Coronary artery (tissue), 2 donors: ENCODE data around the gene PRR3.

Experiments
- DNase-seq: peaks from one replicate; pipeline ENCODE4 v3.0.0-alpha.2; 2017; ENCODE audit warnings: low spot score
- H3K27ac ChIP-seq, 2 donors: fragments of 200-600 bp; sonication (generic); one replicate each; pipeline ENCODE4 v1.5.1; 2016 to 2019
- H3K4me3 ChIP-seq: fragments of 200-600 bp; sonication (generic); 2 replicates; pipeline ENCODE4 v1.5.1; 2016; ENCODE audit warnings: mild to moderate bottlenecking, moderate library complexity
- CTCF ChIP-seq: fragments of 200-600 bp; sonication (generic); IDR thresholded peaks from one replicate; pipeline ENCODE4 v1.5.1; 2019; ENCODE audit warnings: antibody characterized with exemption

The PRR3 gene

GRCh38 chr6:30568245-30568644 lies 11.2 kb downstream of the PRR3 start:
- Histone ChIP-seq H3K4me3 (no peak overlapping the region), H3K27ac (no peak overlapping the region)
- DNase-seq = no peak
- no peak for TF ChIP-seq CTCF

- no peak for TF ChIP-seq CTCF
- peak overlapping the region; percentile 87 to 90 for H3K27ac ChIP-seq
- DNase-seq = no peak
- peak overlapping the region; percentile 82 for H3K4me3 ChIP-seq
These were observed 13.2 kb downstream of the PRR3 start for GRCh38 chr6:30570263-30570662.

- DNase-seq = no peak
- peak overlapping the region; percentile 87 to 90 for H3K27ac ChIP-seq
- TF ChIP-seq CTCF = no peak
- H3K4me3 ChIP-seq = peak overlapping the region; percentile 82
These were observed 13.6 kb downstream of the PRR3 start for GRCh38 chr6:30570740-30571074.

GRCh38 chr6:30571075-30571761 lies 14.1 kb downstream of the PRR3 start, which contains the start of gene ABCF1:
ABCF1 (plus strand) TSS chr6:30571442; CDS start chr6:30571488, 46 bp downstream.
- TF ChIP-seq CTCF = no peak
- peak within 1 kb of the TSS; percentile 87 to 90 for H3K27ac ChIP-seq
- peak; percentile 99 for DNase-seq
- H3K4me3 ChIP-seq = peak within 1 kb of the TSS; percentile 82

- Histone ChIP-seq H3K27ac (peak overlapping the region; percentile 87 to 90), H3K4me3 (peak overlapping the region; percentile 82)
- no peak for DNase-seq
- TF ChIP-seq CTCF = no peak
These were observed 14.6 kb downstream of the PRR3 start for GRCh38 chr6:30571762-30572082.

GRCh38 chr6:30572148-30572547 lies 15.1 kb downstream of the PRR3 start:
- H3K27ac ChIP-seq = peak overlapping the region in 1 of 2 donors; percentile 87
- DNase-seq = no peak
- TF ChIP-seq CTCF = no peak

GRCh38 chr6:30573113-30573512 lies 16.0 kb downstream of the PRR3 start:
- no peak for DNase-seq
- TF ChIP-seq CTCF = no peak
- Histone ChIP-seq H3K4me3 (no peak overlapping the region), H3K27ac (no peak overlapping the region)

More at GRCh38 chr6:30572148-30572547, 15.1 kb downstream of the PRR3 start:
- peak overlapping the region; percentile 82 for H3K4me3 ChIP-seq
